NCI-H1694 treated with DMSO at 0.1 percent for 48 hours (cell line): ENCODE measurements around the gene CROCC2.

ENCODE experiments used
- DNase-seq: peaks from one replicate; lab custom pipeline; 2025; lab: John Stamatoyannopoulos, UW

The CROCC2 gene

DNA sequence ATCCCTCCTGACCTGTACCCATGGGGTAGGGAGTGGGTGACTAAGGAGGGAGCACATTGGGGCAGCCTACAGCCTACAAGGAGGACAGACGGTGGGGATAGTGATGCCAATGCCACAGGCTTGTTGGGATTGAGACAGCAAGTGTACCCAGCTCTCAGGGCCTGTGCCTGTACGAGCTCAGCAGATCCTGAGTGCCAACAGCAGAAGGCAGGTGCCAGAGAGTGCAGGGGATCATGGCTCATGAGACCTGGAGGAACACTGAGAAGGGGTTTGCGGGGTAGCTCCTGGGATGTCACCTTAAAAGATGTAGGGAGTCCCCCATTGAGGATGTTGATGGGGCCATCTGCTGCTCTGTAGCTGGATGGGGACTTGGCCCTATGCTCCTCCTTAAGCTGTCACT is 82.0 kb downstream of the CROCC2 start:
- DNase-seq = no peak

DNA sequence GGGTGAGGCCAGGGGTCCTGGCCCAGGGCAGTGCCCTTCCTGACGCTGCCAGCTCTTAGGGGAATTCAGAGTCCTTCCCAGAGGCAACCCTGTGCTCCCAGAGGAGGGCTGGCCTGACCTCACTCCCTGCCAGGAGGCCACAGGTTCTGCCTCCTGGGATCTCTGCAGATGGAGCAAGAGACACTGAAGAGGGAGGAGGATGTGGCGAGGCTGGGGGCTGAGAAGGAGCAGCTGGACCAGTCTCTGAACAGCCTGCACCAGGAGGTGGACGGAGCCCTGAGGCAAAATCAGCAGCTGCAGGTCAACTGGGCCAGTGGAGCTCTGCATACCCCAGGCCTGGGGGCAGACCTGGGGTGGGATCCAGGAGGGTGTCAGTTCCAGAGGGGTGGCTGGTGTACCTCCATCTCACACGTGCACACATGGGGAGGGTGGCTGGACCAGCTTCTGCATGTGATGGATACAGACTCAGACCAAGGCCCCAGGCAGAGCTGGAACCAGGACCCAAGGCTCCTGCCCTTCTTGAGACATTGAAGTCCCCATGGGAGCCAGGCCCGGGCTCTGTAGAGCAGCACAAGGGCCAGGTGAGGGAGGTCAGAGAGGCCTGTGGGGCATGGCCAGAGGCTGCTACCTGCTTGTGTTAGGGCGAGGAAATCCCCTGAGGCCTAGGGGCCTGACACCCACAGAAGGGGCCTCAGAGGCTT is 82.6 kb downstream of the CROCC2 start:
- DNase-seq = no peak

DNA sequence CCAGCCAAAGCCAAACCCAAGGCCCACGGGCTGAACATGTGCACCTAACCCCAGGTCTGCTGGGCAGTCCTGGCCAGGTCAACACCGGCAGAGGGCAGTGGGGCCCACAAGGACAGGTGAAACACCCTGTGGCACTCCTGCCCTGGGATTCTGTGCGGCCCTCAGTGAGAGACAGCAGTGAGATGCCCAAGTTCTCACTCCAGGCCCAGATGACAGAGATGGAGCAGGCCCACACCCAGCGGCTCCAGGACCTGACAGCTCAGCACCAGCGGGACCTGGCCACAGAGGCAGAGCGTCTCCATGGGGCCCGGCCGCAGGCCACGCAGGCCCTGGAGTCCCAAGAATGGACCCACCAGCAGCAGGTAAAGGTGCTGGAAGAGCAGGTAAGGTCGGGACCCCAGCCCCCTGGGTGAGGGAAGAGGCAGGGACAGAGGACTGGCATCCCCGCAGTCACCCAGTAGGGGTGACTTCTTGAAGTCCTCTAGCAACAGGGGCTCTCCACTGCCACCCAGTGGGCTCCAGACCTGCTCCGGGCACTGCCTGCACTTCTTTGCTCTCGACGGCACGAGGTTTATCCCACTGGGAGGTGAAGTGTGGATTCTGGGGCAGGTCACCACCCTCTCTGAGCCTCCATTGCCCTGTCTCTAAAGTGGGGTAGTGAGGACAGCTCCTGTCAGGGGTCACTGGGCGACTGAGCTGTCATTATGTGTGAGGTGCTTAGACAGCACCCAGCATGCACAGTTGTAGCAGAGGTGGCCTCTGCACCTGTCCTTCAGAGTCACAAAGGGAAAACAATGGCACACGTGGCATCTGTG is 83.5 kb downstream of the CROCC2 start:
- peak; percentile 18 for DNase-seq

DNA sequence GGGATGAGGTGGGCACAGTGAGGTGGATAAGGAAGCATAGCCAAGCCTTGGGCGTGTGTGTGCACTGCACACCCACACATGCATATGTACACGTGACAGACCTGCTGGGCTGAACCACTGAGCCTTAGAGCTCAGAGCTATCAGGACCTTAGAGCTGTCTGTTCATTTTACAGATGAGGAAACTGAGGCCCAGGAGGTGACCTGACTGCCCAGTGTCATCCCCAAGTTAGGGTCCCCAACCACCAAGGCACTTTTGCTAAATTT is 84.1 kb downstream of the CROCC2 start:
- DNase-seq = no peak

DNA sequence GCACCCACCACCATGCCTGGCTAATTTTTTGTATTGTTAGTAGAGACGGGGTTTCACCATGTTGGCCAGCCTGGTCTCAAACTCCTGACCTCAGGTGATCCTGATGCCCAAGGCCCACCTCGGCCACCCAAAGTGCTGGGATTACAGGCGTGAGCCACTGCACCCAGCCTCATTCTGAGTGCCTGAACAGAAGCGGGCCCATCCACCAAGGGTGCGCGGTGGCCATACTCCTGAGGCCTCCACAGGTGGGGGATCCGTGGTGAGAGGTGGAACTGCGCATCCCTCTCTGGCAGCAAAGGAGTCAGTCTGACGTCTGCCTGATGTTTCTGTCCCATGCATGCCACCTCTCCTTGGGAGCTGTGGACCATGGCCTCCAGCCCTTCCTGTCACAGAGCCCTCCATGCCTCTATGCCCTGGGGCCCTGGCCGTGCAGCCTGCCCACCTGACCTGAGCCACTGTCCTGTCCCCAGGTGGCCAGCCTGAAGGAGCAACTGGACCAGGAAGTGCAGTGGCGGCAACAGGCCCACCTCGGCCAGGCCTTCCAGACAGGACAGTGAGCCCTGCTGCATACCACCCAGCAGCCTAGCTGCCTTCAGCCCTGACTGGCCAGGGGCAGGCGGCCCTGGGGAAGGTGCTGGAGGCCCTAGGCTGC is 84.7 kb downstream of the CROCC2 start:
- no peak for DNase-seq

DNA sequence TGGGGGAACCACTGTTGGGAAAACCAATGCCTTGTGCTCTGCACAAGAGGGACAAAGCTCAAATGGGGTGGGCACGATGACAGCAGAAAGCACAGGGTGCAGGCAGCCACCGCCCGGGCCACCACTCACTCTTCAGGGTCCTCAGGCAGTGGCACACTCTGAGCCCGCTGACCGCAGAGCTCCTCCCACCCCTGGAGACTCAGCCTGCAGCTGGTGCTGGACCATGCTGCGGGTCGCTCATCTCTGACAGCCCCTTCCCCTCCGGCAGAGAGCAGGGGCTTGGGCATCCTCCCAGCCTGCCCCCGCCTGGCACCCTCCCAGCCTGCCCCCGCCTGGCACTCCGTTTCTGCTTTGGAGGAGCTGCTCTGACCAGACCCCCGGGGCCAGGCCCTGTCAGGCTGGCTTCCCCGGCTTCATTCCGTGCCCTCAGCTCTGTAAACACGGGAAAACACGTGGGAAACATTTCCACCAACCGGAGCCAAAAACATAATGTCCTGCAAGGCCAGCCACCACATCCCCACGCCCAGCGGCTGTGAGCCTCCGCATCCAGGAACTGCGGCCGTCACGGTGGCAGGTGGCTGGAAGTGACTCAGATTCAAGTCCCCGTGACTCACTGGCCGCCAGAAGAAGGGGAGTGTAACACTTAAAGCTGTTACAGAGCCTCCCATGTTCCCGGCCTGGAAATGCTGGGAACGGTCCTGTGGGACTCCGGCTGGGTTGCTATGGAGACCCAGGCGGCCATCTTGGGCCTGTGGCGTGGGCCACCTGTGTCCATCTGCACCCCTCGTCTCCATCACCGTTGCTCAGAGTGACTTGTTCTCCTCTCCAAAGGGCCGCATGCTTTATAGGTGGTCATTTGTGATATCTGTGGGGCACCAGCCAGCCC is 85.5 kb downstream of the CROCC2 start:
- no peak for DNase-seq

DNA sequence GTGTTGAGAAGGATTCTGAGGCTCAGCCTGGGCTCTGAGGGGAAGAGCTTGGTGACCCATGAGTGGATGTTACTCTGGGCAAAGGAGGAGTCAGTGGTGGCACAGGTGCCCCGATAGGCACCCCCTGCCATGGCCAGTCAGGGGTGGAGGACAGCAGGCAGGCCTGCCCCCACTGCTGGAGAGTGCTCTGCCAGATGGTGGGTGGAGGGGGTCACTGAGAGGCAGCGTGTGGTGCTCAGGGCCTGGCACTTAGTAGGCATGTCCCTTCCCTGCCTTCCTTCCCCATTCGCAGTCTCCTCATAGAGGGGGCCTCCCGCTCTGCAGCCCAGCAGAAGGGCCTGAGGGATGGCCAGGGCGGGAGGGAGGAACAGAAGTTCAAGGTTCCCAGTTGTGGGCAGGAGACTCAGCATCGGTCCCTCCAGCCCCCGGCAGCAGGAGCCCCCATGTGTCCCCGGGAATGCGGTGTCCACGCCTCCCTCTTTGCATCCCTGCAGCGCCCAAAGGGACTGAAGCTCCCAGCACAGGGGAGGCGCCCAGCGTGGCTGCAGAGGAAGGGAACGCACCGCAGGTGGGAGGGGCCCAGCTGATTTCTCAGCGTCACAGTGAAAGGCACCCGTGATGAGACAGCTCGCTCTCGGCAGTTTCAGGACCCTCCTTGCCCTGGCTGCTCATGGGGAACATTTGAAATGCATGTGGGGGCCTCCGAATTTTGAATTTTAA is 86.6 kb downstream of the CROCC2 start:
- no peak for DNase-seq

DNA sequence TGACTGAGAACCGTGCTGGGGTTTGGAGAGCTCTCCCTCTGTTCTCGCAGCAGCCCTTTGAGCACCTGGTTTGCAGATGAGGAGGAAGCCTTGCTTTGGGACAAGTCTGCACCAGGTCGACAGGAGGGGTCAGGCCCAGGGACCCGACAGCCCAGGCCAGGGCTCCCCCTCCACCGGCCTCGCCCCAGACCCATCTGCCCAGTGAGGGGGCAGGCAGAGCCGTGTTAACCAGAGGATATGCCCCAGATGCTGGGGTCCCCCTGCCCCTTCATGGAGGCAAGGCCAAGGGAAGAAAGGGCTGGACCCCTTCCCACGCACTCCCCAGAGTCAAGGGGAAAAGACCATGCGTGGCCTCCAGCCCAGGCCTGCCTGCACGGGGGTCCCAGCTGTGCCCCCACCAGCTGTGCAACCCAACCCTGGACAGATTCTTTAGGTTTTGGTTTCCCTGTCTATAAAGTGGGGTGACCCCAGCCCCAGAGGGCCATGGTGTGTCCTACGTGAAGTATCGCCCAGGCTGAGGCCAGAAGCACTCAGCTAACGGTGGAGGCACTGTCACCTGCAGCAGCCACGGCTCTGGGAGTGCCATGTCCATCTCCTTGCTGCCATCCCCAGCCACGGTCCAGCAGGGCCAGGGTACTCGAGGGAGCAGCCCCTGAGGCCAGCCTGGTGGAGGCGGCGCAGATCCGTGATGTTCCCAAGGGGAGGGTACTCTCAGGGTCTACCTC is 87.5 kb downstream of the CROCC2 start:
- peak; percentile 94 for DNase-seq

DNA sequence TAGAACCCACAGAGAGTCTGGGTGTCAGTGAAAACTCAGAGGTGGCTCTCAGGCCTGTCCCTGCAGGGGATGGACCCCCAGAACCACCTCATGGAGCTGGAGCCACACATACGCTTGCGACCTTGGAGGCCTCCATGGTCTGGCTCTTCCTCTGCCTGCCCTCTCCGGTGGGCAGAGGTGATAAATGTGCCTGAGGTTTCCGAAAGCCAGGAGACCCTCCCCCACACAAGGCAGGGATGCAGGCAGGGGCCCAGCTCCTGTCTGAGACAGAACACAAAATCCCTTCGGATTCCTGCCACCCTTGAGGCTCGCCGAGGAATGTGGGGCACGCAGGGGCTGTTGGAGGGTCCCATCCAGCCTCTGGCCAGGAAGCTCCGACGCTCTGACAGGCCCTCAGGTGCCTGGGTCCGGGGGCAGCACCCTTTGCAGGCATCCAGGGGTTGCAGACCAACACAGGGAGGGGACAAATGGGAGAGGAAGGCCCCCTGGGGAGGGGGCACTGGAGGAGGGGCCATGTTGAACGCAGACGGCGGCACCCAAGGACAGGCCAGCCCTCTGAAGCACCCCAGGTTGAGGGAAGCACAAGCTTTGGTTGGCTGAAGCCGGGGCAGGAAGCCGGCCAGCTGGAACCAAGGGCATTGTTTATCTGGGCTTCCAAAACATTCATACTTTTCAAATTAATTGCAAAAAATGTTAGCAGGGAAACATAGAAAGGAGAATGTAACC is 88.2 kb downstream of the CROCC2 start:
- no peak for DNase-seq

DNA sequence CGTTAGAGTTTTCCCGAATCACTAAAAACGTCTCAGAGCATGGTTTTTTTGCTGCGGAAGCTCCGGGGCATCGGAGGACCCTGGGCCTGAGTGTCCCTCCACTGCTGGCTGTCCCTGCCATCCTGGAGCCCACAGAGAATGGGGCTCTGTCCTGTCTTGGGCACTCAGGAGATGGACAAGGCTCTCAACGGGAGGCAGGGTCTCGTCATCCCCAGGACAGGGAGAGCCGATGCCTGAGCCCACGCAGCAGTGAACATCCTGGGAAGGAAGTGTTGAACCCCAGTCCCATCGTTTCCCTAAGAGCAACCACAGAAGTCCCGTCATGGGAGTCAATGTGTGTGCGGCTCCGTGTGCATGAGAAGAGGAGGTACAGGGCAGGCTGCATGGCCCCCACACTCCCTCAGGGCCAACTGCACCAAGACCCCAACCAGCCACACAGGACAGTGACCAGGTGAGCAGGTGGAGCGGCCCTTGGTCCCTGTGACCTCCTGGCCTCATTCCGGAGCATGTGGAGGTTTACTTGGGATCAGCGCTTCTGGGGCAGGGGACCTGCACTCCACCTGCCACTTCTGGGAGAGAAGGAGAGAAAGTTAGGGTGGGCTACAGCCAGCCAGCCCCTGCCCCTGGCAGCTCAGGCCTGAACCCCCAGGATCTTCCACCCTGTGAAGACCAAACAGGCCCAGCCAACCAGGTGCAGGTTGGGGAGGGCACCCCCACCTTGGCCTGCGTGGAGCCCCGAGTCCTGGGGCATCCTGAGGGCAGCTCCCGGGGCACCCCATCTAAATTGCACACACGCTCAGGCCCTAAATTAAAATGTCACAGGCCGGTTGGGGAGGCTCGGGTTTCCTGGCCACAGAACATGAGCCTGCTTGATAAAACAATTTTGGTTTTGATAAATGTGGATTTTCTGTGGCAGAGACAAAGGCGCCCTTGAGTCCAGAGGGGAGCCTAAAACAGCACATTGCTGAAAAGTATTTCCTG is 89.2 kb downstream of the CROCC2 start:
- no peak for DNase-seq

DNA sequence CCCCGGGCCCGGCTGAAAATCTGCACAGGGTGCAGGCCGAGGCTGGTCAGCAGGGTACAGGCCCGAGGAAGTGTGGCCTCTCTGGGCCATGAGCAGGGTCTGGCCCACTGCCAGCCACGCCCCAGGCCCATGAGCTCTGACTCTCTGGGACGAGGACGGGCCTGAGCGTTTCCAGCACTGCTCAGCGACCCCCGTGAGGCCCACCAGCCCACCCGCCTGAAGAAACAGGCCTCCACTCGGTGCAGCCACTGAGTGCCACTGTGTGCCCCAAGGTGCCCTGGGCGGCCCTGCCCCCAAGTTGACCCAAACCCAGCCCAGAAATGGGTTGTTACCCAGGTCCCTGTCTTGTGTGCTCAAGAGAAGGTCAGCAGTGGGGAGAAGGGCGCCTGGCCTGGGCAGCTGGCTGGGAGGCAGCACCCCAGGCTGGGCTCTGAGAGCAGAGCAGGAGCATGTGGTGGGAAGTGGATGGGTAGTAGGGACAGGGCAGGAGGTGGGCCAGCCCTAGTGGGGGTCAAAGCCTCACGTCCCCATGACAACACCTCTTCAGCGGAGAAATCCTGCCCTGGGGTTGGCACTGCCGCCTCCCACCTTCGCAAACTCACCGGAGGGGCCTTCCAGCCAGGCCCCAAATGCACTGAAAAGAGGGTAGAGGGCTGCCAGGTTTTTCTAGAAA is 90.2 kb downstream of the CROCC2 start:
- no peak for DNase-seq

DNA sequence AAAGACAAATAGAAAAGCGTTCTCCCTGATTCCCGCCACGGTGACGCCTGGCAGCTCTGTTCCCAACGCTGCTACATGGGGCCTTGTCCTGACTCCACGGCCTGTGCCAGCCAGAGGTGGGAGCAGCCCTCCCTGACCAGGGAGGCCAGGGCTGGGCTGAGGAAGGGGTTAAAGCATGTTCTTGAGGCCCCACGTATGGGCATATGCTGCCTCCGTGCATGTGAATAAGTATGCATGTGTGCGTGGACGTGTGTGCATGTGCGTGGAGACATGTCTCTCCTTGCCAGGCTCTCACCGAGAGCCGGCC is 90.7 kb downstream of the CROCC2 start:
- DNase-seq = no peak

DNA sequence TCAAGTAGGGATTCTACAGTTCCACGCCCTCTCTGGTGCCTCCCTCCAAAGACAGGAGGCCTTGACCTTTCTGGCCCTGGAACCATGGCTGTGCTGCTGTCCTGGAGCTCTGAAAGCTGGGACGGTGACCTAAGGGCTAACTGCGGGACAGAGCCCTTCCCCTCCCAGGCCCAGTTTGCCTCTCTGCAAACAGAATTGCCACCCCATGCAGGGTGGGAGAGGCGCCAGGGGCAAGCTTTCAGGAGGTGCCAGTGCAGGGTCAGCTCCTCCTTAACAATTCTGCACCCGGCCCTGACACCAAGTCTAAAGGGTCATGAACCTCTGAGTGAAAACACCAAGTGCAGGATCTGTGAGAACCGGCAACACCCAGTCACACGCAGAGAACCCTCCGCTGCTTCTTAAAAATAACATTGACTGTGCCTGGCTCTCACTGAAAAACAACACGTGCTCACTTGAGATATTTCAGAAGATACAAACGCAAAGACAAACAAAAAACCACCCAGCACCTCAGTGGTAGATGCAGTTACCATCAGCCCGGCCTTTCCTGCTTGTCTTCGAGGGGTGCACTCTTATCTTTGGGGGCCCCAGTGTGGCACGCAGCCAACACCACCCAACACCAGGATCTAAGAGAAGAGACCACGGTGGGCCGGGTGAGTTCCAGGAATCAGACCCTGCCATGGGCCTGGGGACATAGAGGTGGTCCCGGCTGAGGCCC is 91.2 kb downstream of the CROCC2 start:
- no peak for DNase-seq

DNA sequence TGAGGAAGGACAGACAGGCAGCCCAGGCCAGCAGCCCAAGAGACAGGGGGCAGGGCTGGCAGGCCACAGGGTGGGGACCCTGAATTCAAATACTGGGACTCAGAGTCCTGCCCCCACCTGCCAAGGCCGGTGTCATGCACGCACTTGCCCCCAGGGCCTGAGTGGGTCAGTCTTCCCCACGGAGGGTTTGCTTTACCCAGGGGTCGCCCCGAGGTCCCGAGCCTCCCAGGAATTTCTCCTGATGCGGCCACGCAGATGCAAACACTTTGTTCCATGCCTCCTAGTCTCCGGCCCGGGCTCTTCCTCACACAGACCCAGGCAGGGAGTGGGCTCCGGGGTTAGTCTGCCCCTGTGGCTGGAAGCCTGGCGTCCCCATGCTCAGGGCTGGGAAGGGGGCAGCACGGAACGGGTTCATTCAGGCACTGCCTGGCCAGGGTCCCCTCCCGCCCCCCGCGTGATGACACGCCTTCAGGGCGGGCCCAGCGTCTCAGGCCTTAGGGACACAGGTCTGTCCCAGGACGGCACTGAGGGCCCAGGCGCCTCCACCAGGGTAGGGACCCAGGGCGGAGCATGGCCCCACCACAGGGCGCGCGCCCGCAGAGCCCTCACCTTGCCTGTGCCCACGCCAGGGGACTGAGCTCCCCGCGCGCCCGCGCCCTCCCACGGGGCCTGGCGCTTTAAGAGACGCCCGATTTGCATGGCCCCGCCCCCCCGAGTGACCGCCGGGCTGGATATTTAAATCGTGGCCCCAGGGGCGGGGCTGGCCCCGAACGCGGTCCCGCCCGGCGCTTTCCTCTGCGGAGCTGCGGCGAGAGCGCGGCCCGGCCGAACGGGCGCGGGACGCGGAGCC is 91.9 kb downstream of the CROCC2 start, which contains the start of gene SNED1:
TSS of gene SNED1 (plus strand) at position 763 of the 850 bp plus-strand sequence. CDS start 220 bp downstream, outside the sequence.
- DNase-seq = no peak

DNA sequence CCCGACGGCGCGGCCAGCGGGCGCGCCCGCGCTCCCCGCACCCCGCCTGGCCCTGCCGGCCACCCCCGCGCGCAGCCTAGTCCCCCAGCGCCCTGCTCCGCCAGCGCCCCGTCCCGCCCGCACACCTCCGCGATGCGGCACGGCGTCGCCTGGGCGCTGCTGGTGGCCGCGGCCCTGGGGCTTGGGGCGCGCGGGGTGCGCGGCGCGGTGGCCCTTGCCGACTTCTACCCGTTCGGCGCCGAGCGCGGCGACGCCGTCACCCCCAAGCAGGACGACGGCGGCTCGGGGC is 92.5 kb downstream of the CROCC2 start:
- DNase-seq = no peak

DNA sequence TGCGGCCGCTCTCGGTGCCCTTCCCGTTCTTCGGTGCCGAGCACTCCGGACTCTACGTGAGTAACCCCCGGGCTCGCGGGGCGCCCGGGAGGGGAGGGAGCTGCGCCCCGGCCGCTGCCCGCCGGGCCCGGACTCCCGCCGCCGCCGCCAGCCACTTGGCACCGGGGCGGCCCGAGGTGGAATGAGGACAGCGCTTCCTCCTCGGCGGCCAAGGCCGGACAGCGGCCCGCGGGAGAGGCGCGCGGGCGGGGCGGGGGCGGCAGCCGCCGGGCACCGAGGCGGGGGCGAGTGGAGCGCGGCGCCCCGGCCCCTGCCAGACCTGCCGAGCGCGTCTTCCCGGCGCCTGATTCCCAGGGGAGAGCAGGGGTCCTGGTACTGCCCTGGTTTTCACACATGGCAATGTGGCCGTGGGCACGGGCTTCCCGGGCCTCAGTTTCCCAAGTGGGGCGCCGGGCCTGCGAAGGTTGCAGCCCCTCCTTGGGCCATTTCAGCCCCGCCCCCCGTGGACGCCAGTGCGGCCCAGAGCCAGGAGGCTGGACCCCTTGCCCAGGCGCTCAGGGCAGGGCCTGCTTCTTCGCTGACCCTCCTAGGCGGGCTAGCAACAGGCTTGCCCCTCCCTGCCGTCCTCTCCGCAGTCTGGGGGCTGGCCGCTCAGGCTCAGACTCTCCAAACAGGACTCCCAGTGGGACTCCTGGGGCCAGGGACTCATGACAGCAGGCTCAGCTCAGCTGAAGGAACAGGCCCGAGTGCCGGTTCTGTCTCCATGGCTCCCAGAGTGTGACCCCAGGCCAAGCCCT is 93.1 kb downstream of the CROCC2 start:
- no peak for DNase-seq
